ENCODE measurements around the gene LYZL6.
"Not testable (repeated sequence)": the region's sequence is repeated elsewhere in the genome, so short reads cannot be mapped to it uniquely, and the experiment has no call there.

Gene LYZL6

DNA sequence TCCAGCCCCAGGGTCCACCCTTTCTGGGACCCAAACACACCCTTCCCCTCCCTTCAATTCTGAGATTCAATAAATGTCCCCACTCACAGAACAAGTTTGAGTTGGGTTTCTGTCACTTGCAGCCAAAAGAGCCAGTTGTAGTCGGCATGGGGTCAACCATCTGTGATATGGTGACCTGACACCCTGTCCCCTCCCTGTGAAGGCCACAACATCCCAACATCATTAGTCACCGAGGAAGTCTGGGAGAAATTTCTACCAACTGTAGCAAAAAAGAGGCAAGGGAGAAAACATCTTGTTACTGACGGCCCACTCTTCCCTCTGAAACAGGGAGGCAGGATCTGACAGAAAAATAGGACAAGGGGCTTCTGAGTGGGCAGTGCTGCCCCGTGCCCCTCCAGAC, 638 bp upstream of the LYZL6 start:
- no peak for DNase-seq
- ATAC-seq = no peak

- DNase-seq = no peak
- no peak for ATAC-seq
These were observed 826 bp downstream of the LYZL6 start for GRCh38 chr17:35942588-35943186.

DNA sequence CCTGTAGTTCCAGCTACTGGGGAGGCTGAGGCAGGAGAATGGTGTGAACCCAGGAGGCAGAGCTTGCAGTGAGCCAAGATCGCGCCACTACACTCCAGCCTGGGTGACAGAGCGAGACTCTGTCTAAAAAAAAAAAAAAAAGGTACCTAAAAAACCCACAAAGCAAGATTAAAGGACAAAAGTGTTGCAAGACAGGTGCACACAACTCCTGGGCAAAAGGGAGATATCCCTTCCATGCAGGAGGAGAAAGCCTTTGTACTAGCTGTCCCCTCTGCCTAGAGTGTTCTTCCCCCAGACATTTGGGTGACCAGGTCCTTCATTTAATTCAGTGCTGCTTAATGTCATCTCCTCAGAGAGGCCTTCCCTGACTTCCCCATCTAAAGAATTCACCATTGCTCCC, 5.0 kb downstream of the LYZL6 start:
- not testable (repeated sequence) for ATAC-seq, DNase-seq

DNA sequence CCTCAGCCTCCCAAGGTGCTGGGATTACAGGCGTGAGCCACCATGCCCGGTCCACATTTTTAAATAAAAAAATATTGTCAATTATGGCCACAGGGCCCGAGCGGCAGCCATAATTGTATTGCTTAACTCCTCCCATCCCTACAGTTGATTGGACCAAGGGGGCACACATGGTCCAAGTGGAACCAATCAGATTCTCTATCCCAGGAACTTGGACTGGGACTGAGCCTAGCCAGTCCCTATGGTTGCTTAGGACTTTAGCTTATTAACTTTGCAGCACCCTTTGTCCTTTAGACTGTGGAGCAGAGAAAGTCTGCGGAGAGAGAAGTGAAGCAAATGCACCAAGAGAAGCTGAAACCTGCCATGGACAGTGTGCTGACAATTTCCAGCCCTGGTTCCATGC, 7.5 kb downstream of the LYZL6 start:
- no peak for ATAC-seq
- no peak for DNase-seq

- DNase-seq (no peak), ATAC-seq (no peak)
These were observed 8.8 kb downstream of the LYZL6 start for GRCh38 chr17:35934760-35935159.

DNA sequence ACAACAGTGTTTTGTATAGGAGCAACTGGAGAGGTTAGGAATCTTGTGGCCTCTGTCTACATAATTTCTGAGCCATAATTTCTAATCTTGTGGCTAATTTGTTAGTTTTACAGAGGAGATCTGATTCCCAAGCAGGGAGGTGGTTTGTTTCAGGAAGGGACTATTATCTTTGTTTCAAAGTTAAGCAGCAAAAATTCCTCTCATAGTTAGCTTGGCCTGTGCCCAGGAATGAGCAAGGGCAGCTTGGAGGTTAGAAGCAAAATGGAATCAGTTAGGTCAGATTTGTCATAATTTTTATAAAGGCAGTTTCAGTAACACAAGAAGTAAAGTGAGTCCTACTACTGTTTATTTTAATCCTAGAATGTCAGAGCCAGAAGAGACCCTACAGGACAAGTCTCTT, 10.9 kb downstream of the LYZL6 start:
- no peak for ATAC-seq
- no peak for DNase-seq

GRCh38 chr17:35931794-35932425, 11.6 kb downstream of the LYZL6 start:
- DNase-seq (no peak), ATAC-seq (no peak)

DNA sequence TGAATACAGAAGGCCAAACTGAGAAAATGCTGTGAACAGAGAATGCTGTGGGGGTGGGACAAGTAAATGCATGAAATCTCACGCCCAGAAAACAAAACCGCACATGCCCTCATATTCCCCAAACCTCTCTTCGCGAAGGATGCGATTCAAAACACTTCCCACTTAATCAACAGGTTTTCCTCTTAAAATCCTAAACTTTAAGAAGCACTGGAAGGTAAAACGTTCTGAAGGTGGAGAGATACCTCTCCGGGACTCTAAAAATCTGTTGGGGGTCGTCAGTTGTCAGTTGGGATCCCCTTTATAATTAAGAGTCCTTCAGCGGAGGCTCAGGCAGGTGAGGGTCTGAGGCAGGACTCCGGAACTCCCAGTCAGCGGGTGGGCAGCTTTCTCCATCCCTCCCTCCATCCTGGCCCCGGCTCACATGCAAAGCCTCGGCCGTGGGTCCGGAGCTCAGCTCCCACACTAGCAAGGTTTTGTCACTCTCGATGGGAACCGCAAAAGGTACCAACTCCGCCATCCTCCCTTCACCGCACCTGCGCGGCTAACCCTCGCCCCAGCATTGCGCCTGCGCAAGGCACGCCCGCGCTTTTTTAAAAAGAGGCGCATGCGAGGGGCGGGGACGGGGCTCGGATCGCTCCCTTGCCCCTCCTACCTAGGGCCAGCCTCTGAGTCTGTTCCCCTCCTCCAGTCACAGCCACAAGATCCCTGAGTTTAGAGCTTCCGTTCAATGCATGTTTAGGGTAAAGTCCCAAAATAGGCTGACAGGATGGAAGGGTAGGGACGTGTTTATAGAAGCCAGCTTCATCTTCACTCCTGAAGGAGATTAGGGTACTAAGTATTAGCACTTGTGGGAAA, 13.1 kb downstream of the LYZL6 start, which contains the start of gene RDM1:
TSS of gene RDM1 (minus strand) at position 563 of the 855 bp plus-strand sequence. CDS start at position 517, 46 bp downstream.
- ATAC-seq (peak; percentile 98), DNase-seq (peak; percentile 92)

DNA sequence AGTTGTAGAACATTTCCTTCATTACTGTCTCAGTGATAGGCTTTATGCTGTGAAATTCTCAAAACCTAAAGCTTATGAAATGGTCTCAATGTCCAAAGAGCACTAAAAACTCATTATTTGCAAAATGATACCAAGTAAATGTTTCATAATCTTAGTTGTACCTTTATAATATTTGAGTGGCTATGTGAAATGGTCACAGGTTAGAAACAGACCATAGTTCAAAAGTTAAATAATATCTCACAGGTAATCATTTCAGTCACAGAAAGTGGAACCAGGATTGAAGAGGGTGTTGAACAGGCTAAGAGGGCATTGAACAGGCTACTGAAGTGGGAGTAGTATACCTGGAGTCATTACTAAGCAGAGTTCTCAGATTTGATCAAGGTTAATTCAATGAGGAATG, 15.8 kb downstream of the LYZL6 start:
- ATAC-seq = no peak
- DNase-seq = no peak

DNA sequence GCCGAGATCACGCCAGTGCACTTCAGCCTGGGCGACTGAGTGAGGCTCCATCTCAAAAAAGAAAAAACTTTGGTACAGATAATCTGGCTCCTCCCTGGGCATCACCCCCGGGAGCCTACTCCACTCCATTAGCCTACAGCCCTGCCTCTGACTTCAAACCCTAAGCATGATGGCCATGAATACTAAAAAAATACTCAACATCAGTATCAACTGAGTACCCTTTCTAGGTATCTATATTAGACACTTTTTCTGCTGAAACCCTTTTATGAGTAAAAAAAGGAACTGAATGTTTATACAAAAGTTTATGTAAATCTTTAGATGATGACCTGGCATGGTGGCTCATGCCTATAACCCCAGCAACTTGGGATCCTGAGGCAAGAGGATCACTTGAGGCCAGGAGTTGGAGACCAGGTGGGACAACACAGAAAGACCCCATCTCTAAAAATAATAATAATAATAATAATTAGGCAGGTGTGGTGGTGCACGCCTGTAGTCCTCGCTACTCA, 19.9 kb downstream of the LYZL6 start:
- ATAC-seq (no peak), DNase-seq (no peak)

DNA sequence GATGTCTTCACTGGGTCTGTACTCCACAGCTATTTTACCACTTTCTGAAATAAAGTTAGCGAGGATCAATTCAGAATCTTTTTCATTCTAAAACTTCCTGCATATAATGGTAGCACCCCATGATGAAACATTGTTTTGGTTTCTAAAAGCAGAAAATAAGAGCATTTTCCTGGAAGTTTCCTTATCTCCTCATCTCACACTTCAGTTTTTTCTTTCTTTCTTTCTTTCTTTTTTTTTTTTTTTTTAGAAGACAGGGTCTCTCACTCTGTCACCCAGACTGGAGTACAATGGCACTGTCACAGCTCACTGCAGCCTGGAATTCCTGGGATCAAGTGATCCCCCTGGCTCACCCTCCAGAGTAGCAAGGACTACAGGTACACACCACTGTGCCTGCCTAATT, 23.3 kb downstream of the LYZL6 start:
- ATAC-seq (no peak), DNase-seq (no peak)

DNA sequence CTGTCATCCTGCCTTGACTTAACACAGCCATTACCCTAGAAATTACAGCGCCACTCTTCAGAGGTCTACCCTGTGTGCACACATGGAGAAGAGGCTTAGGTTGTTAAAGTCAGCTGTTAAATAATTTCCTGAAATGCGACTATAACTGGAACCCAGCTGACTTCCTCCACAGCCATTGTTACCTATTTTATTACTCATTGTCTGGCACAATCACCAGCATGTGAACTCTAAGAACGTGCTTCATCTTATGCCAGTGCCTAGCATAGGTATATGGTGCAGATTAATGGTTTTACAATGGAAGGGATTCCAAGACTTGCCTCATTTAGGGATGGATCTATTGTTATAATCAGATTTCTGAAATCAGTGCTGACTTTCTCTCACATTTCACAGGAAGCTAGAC, 24.8 kb downstream of the LYZL6 start:
- ATAC-seq (no peak), DNase-seq (no peak)

DNA sequence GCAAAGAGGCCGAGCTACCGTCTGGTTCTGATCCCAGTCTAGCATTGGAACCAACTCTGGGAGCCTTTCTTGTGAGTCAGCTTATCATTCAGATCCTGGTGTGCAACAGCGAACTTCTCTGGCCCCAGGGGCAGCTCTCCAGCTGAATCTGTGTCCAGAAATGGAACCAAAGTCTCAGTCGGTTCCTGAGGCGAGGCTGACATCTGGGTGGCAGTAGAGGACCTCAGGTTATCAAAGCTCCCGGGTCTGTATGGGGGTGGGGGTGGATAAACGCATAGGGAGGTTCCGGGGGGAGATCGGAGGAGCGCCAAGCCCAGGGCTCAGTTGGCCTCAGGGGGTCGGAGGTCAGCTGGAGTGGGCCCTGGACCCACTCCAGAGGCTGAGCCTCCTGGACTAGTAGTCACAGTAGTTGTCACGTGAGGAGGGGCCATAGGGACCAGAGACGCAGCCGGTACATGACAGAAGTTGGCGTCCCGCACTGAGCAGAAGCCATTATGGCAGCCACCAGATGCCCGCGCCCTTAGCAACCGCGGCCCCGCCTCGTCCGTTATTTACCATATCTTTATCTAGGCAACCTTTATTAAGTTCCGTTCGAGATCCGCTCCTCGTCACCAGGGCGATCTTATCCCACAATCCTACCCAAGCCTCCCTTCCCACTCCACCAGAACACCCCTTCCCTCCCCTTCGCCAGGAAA, 25.8 kb downstream of the LYZL6 start:
- DNase-seq (no peak), ATAC-seq (no peak)

GRCh38 chr17:35915153-35915964, 28.2 kb downstream of the LYZL6 start:
- no peak for ATAC-seq
- no peak for DNase-seq

- DNase-seq (no peak), ATAC-seq (no peak)
These were observed 29.2 kb downstream of the LYZL6 start for GRCh38 chr17:35914354-35914753.

DNA sequence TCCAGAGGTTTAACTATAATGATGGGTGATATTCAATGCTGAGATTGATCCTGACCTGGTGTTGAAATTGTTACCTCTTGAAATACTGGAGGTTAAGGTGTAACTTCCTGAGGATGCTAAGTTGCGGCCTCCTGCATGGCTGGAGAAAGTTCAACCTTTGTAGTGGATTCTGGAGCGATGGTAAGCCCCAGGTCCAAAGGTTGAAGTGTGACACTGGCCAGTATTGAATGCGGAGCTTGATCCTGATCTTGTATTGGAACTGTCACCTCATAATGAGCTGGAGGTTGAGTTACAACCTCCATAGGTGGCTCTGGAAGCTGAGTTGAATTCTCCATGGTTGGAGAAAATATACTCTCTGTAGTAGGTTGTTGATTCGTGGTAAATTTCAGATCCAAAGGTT, 29.9 kb downstream of the LYZL6 start:
- no peak for DNase-seq
- no peak for ATAC-seq

DNA sequence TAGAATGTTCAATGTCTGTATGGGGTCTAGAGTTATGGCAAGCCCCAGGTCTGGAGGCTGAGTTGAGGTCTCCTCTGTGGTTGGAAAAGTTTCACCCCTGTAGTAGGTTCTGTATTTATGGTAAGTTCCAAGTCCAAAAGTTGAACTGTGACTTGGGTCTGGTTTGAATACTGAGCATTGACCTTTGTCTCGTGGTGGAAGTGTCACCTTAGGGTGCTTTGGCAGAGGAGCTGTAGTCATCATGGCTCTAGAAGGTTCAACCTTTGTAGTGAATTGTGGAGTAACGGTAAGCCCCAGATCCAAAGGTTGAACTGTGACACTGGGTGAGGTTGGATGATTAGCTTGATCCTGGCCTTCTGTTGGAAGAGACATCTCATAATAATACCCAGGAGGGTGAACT, 30.6 kb downstream of the LYZL6 start:
- ATAC-seq = peak; percentile 85
- no peak for DNase-seq

GRCh38 chr17:35912339-35912912, 31.1 kb downstream of the LYZL6 start:
- ATAC-seq = no peak
- DNase-seq = no peak

DNA sequence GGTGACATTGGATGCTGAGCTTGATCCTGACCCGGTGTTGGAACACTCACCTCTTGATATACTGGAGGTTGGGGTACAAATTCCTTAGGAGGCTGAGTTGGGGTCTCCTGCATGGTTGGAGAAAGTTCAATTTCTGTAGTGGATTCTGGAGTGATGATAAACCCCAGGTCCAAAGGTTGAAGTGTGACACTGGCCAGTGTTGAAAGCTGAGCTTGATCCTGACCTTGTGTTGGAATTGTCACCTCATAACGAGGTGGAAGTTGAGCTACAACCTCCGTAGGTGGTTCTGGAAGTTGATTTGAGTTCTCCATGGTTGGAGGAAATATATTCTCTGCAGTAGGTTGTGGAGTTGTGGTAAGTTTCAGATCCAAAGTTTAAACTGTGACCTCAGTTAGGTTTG, 34.1 kb downstream of the LYZL6 start:
- no peak for DNase-seq
- ATAC-seq = no peak

DNA sequence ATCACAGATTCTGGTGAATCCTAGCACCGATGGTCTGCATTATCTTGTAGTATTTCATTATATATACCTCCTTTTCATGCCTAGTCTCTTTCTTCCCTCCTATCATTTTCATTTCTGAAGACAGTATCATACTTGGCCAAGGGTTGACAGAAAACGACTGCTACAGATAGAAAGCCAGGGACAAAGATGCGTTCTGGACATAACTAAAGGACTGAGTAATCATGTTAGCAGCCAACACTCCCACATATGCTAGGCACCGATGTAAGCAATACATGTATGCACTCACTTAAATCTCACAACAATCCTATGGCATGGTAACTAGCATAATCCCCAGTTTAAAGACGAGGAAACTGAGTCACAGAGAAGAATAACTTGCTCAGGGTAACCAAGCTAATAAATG, 35.8 kb downstream of the LYZL6 start:
- ATAC-seq (no peak), DNase-seq (no peak)

DNA sequence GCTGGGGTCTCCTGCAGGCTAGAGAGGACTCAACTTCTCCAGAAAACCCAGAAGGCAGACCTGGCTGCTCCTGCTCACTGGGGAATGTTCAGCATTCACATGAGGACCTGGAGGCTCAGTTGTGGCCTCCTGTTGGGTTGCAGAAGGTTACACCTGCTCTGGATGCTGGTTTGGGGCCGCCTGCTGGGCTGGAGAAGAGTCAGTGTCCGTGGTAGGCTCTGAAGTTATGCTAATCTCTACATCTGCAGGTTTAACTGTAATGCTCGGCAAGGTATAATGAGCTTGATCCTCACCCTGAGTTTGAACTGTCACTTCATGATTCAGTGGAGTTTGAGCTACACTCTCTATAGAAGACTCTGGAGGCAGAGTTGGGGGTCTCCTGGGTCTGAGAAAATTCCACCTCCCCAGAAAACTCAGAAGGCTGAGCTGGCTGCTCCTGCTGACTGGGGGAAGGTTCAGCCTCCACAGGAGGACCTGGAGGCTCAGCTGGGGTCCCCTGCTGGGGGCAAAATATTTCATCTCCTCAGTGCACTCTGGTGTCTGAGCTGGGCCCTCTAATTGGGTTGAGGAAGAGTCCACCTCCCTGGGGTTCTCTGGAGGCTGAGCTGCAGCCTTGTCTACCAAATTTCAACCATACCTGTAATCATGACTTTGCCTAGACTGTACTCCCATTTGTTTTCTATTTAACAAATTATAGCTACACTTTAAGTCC, 36.4 kb downstream of the LYZL6 start:
- ATAC-seq (no peak), DNase-seq (no peak)
